HepG2 (cell line): ENCODE results near the gene P2RY8. TPM values are rescaled to one million over a fixed set of nuclear protein-coding genes. Genes with fewer than 3 reads are reported as not detected.
A peak's percentile ranks its signal among the peaks of the same experiment; 100 is the strongest.

Experiments used
- AKAP8 ChIP-seq: sonication (generic); formaldehyde crosslinking; IDR thresholded peaks from 2 replicates; pipeline ENCODE4 v1.5.1; 2020; ENCODE audit warnings: mild to moderate bottlenecking, missing genetic modification reagents
- ATF1 ChIP-seq: IDR thresholded peaks from 2 replicates; pipeline ENCODE4 v1.6.1; 2016; ENCODE audit warnings: mild to moderate bottlenecking, control low read depth
- CBX1 ChIP-seq: IDR thresholded peaks from one replicate; pipeline ENCODE4 v1.6.1; 2016; ENCODE audit warnings: antibody characterized with exemption, low read depth
- HNRNPK ChIP-seq: fragments of 200-400 bp; formaldehyde crosslinking; IDR thresholded peaks from 2 replicates; pipeline ENCODE4 v1.6.1; 2018; ENCODE audit warnings: low read length, low read depth, moderate library complexity, mild to moderate bottlenecking; ENCODE audit not compliant: poor library complexity, severe bottlenecking
- KDM5B ChIP-seq: sonication (generic); formaldehyde crosslinking; IDR thresholded peaks from 2 replicates; pipeline ENCODE4 v1.4.0; 2020; ENCODE audit warnings: missing genetic modification reagents, mild to moderate bottlenecking, borderline replicate concordance
- MEF2D ChIP-seq: sonication (generic); formaldehyde crosslinking; IDR thresholded peaks from 2 replicates; pipeline ENCODE4 v1.5.1; 2020; ENCODE audit warnings: mild to moderate bottlenecking, missing genetic modification reagents
- NFRKB ChIP-seq: fragments of 450-650 bp; IDR thresholded peaks from 2 replicates; pipeline ENCODE4 v1.6.1; 2017
- POLR2A ChIP-seq, 2 experiments: IDR thresholded peaks; 2 replicates each; pipeline ENCODE4 v1.6.1; 2011; ENCODE audit warnings: low read depth in 2 of 2, low read length in 2 of 2, mild to moderate bottlenecking in 1 of 2, moderate library complexity in 1 of 2; ENCODE audit not compliant: insufficient read depth in 1 of 2
- SP140L ChIP-seq: sonication (generic); formaldehyde crosslinking; IDR thresholded peaks from 2 replicates; pipeline ENCODE4 v1.4.0; 2020; ENCODE audit warnings: missing genetic modification reagents, borderline replicate concordance
- SP2 ChIP-seq: sonication (generic); formaldehyde crosslinking; IDR thresholded peaks from 2 replicates; pipeline ENCODE4 v1.5.1; 2020; ENCODE audit warnings: mild to moderate bottlenecking, missing genetic modification reagents
- ZMAT5 ChIP-seq: sonication (generic); formaldehyde crosslinking; IDR thresholded peaks from 2 replicates; pipeline ENCODE4 v1.5.0; 2020; ENCODE audit warnings: mild to moderate bottlenecking, low read depth, missing genetic modification reagents, borderline replicate concordance
- ZNF530 ChIP-seq: sonication (generic); formaldehyde crosslinking; IDR thresholded peaks from 2 replicates; pipeline ENCODE4 v1.5.0; 2020; ENCODE audit warnings: low read depth, mild to moderate bottlenecking, missing genetic modification reagents
- ZNF724P ChIP-seq: sonication (generic); formaldehyde crosslinking; IDR thresholded peaks from 2 replicates; pipeline ENCODE4 v1.8.0; 2022; ENCODE audit warnings: missing genetic modification reagents, borderline replicate concordance
- ZNF746 ChIP-seq: sonication (generic); formaldehyde crosslinking; IDR thresholded peaks from 2 replicates; pipeline ENCODE4 v1.8.0; 2022; ENCODE audit warnings: mild to moderate bottlenecking, missing genetic modification reagents
- ZNF770 ChIP-seq: sonication (generic); formaldehyde crosslinking; IDR thresholded peaks from 2 replicates; pipeline ENCODE4 v1.5.0; 2020; ENCODE audit warnings: mild to moderate bottlenecking, missing genetic modification reagents
- ZSCAN30 ChIP-seq: sonication (generic); formaldehyde crosslinking; IDR thresholded peaks from 2 replicates; pipeline ENCODE4 v1.5.0; 2020; ENCODE audit warnings: mild to moderate bottlenecking, missing genetic modification reagents
- polyA plus RNA-seq, 8 experiments: library from polyadenylated mRNA; depleted of rRNA in 3 of 8; stranded (reverse) in 7 of 8; unstranded in 1 of 8; fragments of >200 nt; fragmentation: Illumina TruSeq in 4 of 8; extraction: Trizol in 4 of 8; gene quantifications; 2 replicates each; pipeline versions ENCODE4 v1.2.1 to v1.2.3, GENCODE V29; 2011 to 2016; ENCODE audit warnings: low read depth in 4 of 8, missing spikeins in 1 of 8, mixed read lengths in 1 of 8; ENCODE audit not compliant: insufficient read depth in 1 of 8
- total RNA-seq, 5 experiments: library from RNA; depleted of rRNA; stranded (reverse); fragments of >200 nt; fragmentation: Illumina TruSeq; extraction: Trizol; gene quantifications; 2 replicates each; pipeline ENCODE4 v1.2.3, GENCODE V29; 2016; ENCODE audit warnings: low read depth in 1 of 5

P2RY8 gene
- total and polyA plus RNA-seq, 2 of the 13 experiments (the other 11 are each of a cell fraction or from before 2014, with no cell fraction given) = 1.0 to 1.3 TPM

- TF ChIP-seq ZNF746 = no peak
- TF ChIP-seq AKAP8 (CRISPR knock-in tag) = 0 out of 2 replicates have a peak, but pooled peaks have one; percentile 71
- TF ChIP-seq SP2 = no peak
- no peak for TF ChIP-seq SP140L (CRISPR knock-in tag)
- TF ChIP-seq HNRNPK = no peak
- TF ChIP-seq MEF2D (CRISPR knock-in tag) = no peak
- no peak for TF ChIP-seq ATF1 (CRISPR knock-in tag)
- no peak for TF ChIP-seq ZNF770
- no peak for TF ChIP-seq CBX1
- TF ChIP-seq ZMAT5 = no peak
- no peak for TF ChIP-seq NFRKB
- no peak for TF ChIP-seq ZSCAN30
- TF ChIP-seq ZNF724P = no peak
- no peak for TF ChIP-seq ZNF530 (CRISPR knock-in tag)
- TF ChIP-seq POLR2A (IDR thresholded peaks at IDR 0.05; ENCODE audit: insufficient read depth in 1 of 2, low read depth in 2 of 2, low read length in 2 of 2) = no peak
- no peak for TF ChIP-seq KDM5B (CRISPR knock-in tag)
- TF ChIP-seq, all 625 proteins: peak for 10
Measured at GRCh38 chrX:1420371-1420770, 116.6 kb downstream of the P2RY8 start (continued).
